Liver (tissue), 9 donors: ENCODE measurements around the gene GMDS. TPM values are rescaled to one million over a fixed set of nuclear protein-coding genes. Genes with fewer than 3 reads are reported as not detected.

Experiments
- DNase-seq: peaks from one replicate; pipeline ENCODE4 v3.0.0-alpha.2; 2017; ENCODE audit warnings: low spot score
- H3K27ac ChIP-seq, 2 donors: one replicate each; pipeline ENCODE4 v1.7.0; 2013; ENCODE audit warnings: inconsistent platforms in 2 of 2, low read length in 2 of 2, control low read depth in 1 of 2, low read depth in 1 of 2, mild to moderate bottlenecking in 1 of 2
- H3K27me3 ChIP-seq, 4 donors: one replicate each; pipeline versions ENCODE4 v1.6.1 to v1.7.0; 2013; ENCODE audit warnings: low read length in 3 of 4, inconsistent platforms in 1 of 4, mild to moderate bottlenecking in 1 of 4, moderate library complexity in 1 of 4; ENCODE audit not compliant: control insufficient read depth in 4 of 4, insufficient read depth in 4 of 4
- H3K36me3 ChIP-seq, 4 donors: one replicate each; pipeline versions ENCODE4 v1.6.1 to v1.7.0; 2013; ENCODE audit warnings: low read length in 3 of 4, mild to moderate bottlenecking in 3 of 4, low read depth in 1 of 4, moderate library complexity in 1 of 4; ENCODE audit not compliant: control insufficient read depth in 4 of 4, insufficient read depth in 3 of 4
- H3K4me1 ChIP-seq, 4 donors: one replicate each; pipeline versions ENCODE4 v1.6.1 to v1.7.0; 2013; ENCODE audit warnings: low read length in 3 of 4, mild to moderate bottlenecking in 3 of 4, moderate library complexity in 1 of 4; ENCODE audit not compliant: control insufficient read depth in 4 of 4, insufficient read depth in 4 of 4
- H3K4me3 ChIP-seq, 3 donors: one replicate each; pipeline versions ENCODE4 v1.6.1 to v1.7.0; 2013; ENCODE audit warnings: low read length in 3 of 3, control low read depth in 1 of 3, low read depth in 1 of 3, mild to moderate bottlenecking in 1 of 3
- H3K9ac ChIP-seq, 2 donors: one replicate each; pipeline ENCODE4 v1.7.0; 2013; ENCODE audit warnings: low read length in 2 of 2, mild to moderate bottlenecking in 2 of 2, moderate library complexity in 2 of 2, control low read depth in 1 of 2, low read depth in 1 of 2
- H3K9me3 ChIP-seq, 4 donors: one replicate each; pipeline versions ENCODE4 v1.6.1 to v1.7.0; 2013; ENCODE audit warnings: low read length in 3 of 4; ENCODE audit not compliant: control insufficient read depth in 4 of 4
- ATF3 ChIP-seq: IDR thresholded peaks from 2 replicates; pipeline ENCODE4 v1.6.1; 2016; ENCODE audit warnings: antibody characterized with exemption
- CTCF ChIP-seq: fragments of 150-350 bp; IDR thresholded peaks from 2 replicates; pipeline ENCODE4 v1.5.1; 2017; ENCODE audit warnings: improper control_type of control experiment, low read depth, low read length; ENCODE audit not compliant: missing input control
- EGR1 ChIP-seq, 2 donors: IDR thresholded peaks; 2 replicates each; pipeline ENCODE4 v1.6.1; 2016 to 2018; ENCODE audit warnings: antibody characterized with exemption in 2 of 2, low read depth in 2 of 2
- FOXA1 ChIP-seq: IDR thresholded peaks from 2 replicates; pipeline ENCODE4 v1.6.1; 2016; ENCODE audit warnings: antibody characterized with exemption
- FOXA2 ChIP-seq: IDR thresholded peaks from 2 replicates; pipeline ENCODE4 v1.6.1; 2016; ENCODE audit warnings: antibody characterized with exemption
- GABPA ChIP-seq, 2 donors: IDR thresholded peaks in 1 of 2; conservative IDR thresholded peaks in 1 of 2; 2 replicates each; pipeline ENCODE4 v1.6.1; 2016; ENCODE audit warnings: antibody characterized with exemption in 2 of 2, mild to moderate bottlenecking in 1 of 2, moderate library complexity in 1 of 2
- HNF4A ChIP-seq, 2 donors: conservative IDR thresholded peaks; 2 replicates each; pipeline ENCODE4 v1.6.1; 2016; ENCODE audit warnings: antibody characterized with exemption in 2 of 2, mild to moderate bottlenecking in 2 of 2
- HNF4G ChIP-seq: IDR thresholded peaks from 2 replicates; pipeline ENCODE4 v1.6.1; 2016; ENCODE audit warnings: antibody characterized with exemption
- JUND ChIP-seq, 2 donors: IDR thresholded peaks; 2 replicates each; pipeline ENCODE4 v1.6.1; 2016; ENCODE audit warnings: antibody characterized with exemption in 2 of 2
- MAX ChIP-seq: IDR thresholded peaks from 2 replicates; pipeline ENCODE4 v1.6.1; 2016; ENCODE audit warnings: antibody characterized with exemption
- NR2F2 ChIP-seq: IDR thresholded peaks from 2 replicates; pipeline ENCODE4 v1.6.1; 2016; ENCODE audit warnings: antibody characterized with exemption
- RAD21 ChIP-seq, 2 donors: IDR thresholded peaks; 2 replicates each; pipeline ENCODE4 v1.6.1; 2016; ENCODE audit warnings: antibody characterized with exemption in 2 of 2, mild to moderate bottlenecking in 2 of 2
- REST ChIP-seq: IDR thresholded peaks from 2 replicates; pipeline ENCODE4 v1.6.1; 2016; ENCODE audit warnings: antibody characterized with exemption, mild to moderate bottlenecking
- RXRA ChIP-seq, 2 donors: IDR thresholded peaks; 2 replicates each; pipeline ENCODE4 v1.6.1; 2017 to 2018; ENCODE audit warnings: antibody characterized with exemption in 2 of 2, mild to moderate bottlenecking in 1 of 2
- SP1 ChIP-seq: IDR thresholded peaks from 2 replicates; pipeline ENCODE4 v1.6.1; 2018; ENCODE audit warnings: antibody characterized with exemption, mild to moderate bottlenecking
- TAF1 ChIP-seq: conservative IDR thresholded peaks from 2 replicates; pipeline ENCODE4 v1.6.1; 2016; ENCODE audit warnings: antibody characterized with exemption, mild to moderate bottlenecking
- YY1 ChIP-seq: IDR thresholded peaks from 2 replicates; pipeline ENCODE4 v1.6.1; 2016; ENCODE audit warnings: antibody characterized with exemption, mild to moderate bottlenecking
- ZBTB33 ChIP-seq: IDR thresholded peaks from 2 replicates; pipeline ENCODE4 v1.6.1; 2016; ENCODE audit warnings: antibody characterized with exemption
- WGBS: extraction: QIAGEN DNeasy Blood & Tissue Kit; methylation state at CpG from one replicate; pipeline ENCODE4 v1.1.7; 2013; 5-methylcytosine and 5-hydroxymethylcytosine counted together
- polyA plus RNA-seq, 2 donors: library from polyadenylated mRNA; stranded (reverse) in 1 of 2; unstranded in 1 of 2; fragments of 200-250 nt in 1 of 2; fragments of >200 nt in 1 of 2; fragmentation: Nextera tagmentation in 1 of 2; extraction: Ambion mirVana in 1 of 2; gene quantifications; one replicate each; pipeline versions ENCODE4 v1.2.1 to v1.2.3, GENCODE V29; 2013 to 2015
- total RNA-seq, 2 donors: library from RNA; depleted of rRNA; stranded (reverse); fragments of >200 nt; gene quantifications; one replicate each; pipeline ENCODE4 v1.2.3, GENCODE V29; 2014
- donor health status: healthy.
- donor health status: healthy.
- donor health status: healthy.
- donor health status: healthy.
- donor health status: healthy.

The GMDS gene
- total and polyA plus RNA-seq, 4 donors, result 3.5 to 15.6 (median 13.0) TPM

GRCh38 chr6:2184700-2185455, 60.5 kb downstream of the GMDS start:
- 87% methylated on average over 7 of the region's 7 CpGs for WGBS

More at GRCh38 chr6:2184700-2185455, 60.5 kb downstream of the GMDS start:
- H3K4me1 ChIP-seq, result no peaks in the 10 kb centered on the region
- no peaks in the 10 kb centered on the region for H3K9me3 ChIP-seq
- H3K27ac ChIP-seq, result no peak overlapping the region
- no peak overlapping the region for H3K4me3 ChIP-seq
- no peak for DNase-seq
- H3K27me3 ChIP-seq, result no peaks in the 10 kb centered on the region
- no peaks in the 10 kb centered on the region for H3K36me3 ChIP-seq
- TF ChIP-seq ATF3, result no peak
- no peak for TF ChIP-seq FOXA1
- no peak for TF ChIP-seq RAD21 (IDR thresholded peaks at IDR 0.05)
- TF ChIP-seq SP1, result no peak
- TF ChIP-seq NR2F2, result no peak
- TF ChIP-seq RXRA (IDR thresholded peaks at IDR 0.05), result no peak
- TF ChIP-seq CTCF, result no peak
- TF ChIP-seq YY1, result no peak
- no peak for TF ChIP-seq GABPA (IDR thresholded peaks at IDR 0.05 in 1 of 2, conservative IDR thresholded peaks at IDR 0.05 in 1 of 2)
- TF ChIP-seq FOXA2, result no peak
- no peak for TF ChIP-seq REST
- no peak for TF ChIP-seq JUND (IDR thresholded peaks at IDR 0.05)
- TF ChIP-seq MAX, result no peak
- no peak for TF ChIP-seq TAF1
- TF ChIP-seq ZBTB33, result no peak
- no peak for TF ChIP-seq EGR1 (IDR thresholded peaks at IDR 0.05; ENCODE audit: low read depth in 2 of 2)
- TF ChIP-seq HNF4G, result no peak
- TF ChIP-seq HNF4A (conservative IDR thresholded peaks at IDR 0.05), result no peak
- H3K9ac ChIP-seq, result no peak overlapping the region
